Measurements from ENCODE around the gene ABCC1.

ABCC1 gene

GRCh38 chr16:15946257-15947044 is 3.0 kb upstream of the ABCC1 start:
- TF ChIP-seq EZH2phosphoT487 (conservative IDR thresholded peaks at IDR 0.05; ENCODE audit: low read length) (no peak), CTCF (IDR thresholded peaks at IDR 0.05; ENCODE audit: insufficient read depth, low read length, poor library complexity, severe bottlenecking) (no peak)
- Histone ChIP-seq H3K4me2 (ENCODE audit: low read depth, low read length, poor library complexity, severe bottlenecking) (no peak overlapping the region), H3K4me3 (ENCODE audit: insufficient read depth, low read length, poor library complexity, severe bottlenecking) (no peak overlapping the region), H3K9me3 (ENCODE audit: insufficient read depth, low read length) (no peaks in the 10 kb centered on the region), H3K9me2 (replicated peaks; ENCODE audit: insufficient read depth, low read length) (no peaks in the 10 kb centered on the region), H4K20me1 (ENCODE audit: low read depth, low read length) (no peaks in the 10 kb centered on the region), H3K27ac (ENCODE audit: low read depth, low read length) (no peak overlapping the region), H2AFZ (ENCODE audit: low read depth, low read length, severe bottlenecking) (no peak overlapping the region), H3K79me2 (ENCODE audit: insufficient read depth, low read length) (peaks cover 18% of the 10 kb centered on the region), H3K27me3 (ENCODE audit: low read length) (no peaks in the 10 kb centered on the region), H3K9ac (ENCODE audit: low read length) (no peak overlapping the region), H3F3A (ENCODE audit: insufficient read depth) (no peaks in the 10 kb centered on the region; the same call in 1 of the 2 replicates), H3K36me3 (ENCODE audit: low read length) (no peaks in the 10 kb centered on the region)

- Histone ChIP-seq H3K4me2 (ENCODE audit: low read depth, low read length, poor library complexity, severe bottlenecking) (no peak overlapping the region), H3K9me3 (ENCODE audit: insufficient read depth, low read length) (no peaks in the 10 kb centered on the region), H3F3A (ENCODE audit: insufficient read depth) (no peaks in the 10 kb centered on the region; the same call in 1 of the 2 replicates), H3K79me2 (ENCODE audit: insufficient read depth, low read length) (peaks cover 34% of the 10 kb centered on the region), H4K20me1 (ENCODE audit: low read depth, low read length) (no peaks in the 10 kb centered on the region; the same call in 1 of the 2 replicates), H3K36me3 (ENCODE audit: low read length) (no peaks in the 10 kb centered on the region), H2AFZ (ENCODE audit: low read depth, low read length, severe bottlenecking) (no peak overlapping the region), H3K27me3 (ENCODE audit: low read length) (no peaks in the 10 kb centered on the region), H3K4me3 (ENCODE audit: insufficient read depth, low read length, poor library complexity, severe bottlenecking) (no peak overlapping the region), H3K9me2 (replicated peaks; ENCODE audit: insufficient read depth, low read length) (no peaks in the 10 kb centered on the region), H3K27ac (ENCODE audit: low read depth, low read length) (no peak overlapping the region), H3K9ac (ENCODE audit: low read length) (no peak overlapping the region)
- TF ChIP-seq EZH2phosphoT487 (conservative IDR thresholded peaks at IDR 0.05; ENCODE audit: low read length) (no peak), CTCF (IDR thresholded peaks at IDR 0.05; ENCODE audit: insufficient read depth, low read length, poor library complexity, severe bottlenecking) (no peak)
Observed at GRCh38 chr16:15947983-15948509, 1.4 kb upstream of the ABCC1 start.

DNA sequence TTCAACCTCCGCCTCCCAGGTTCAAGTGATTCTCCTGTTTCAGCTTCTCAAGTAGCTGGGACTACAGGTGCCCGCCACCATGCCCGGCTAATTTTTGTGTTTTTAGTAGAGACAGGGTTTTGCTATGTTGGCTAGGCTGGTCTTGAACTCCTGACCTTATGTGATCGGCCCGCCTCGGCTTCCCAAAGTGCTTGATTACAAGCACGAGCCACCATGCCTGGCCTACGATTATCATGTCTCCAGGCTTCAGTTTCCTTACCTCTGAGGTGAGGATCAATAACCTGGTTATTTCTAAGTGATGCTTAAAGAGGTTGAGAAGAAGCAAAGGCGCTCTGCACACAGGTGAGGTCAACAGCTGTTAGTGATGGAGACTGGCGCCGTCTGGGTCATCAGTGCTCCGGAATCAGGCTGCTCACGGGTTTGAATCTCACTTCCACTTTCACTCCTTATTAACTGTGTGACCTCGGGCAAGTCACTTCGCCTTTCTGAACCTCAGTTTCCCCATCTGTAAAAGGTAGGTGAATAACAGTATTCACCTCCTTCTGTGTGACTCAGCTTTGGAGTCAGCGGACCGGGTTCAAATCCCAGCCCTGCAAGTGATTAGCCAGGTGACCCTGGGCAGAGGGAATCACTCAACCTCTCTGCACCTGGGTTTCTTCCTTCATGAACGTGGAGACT is 745 bp upstream of the ABCC1 start:
- Histone ChIP-seq H2AFZ (ENCODE audit: low read depth, low read length, severe bottlenecking) (peak overlapping the region; percentile 92), H4K20me1 (ENCODE audit: low read depth, low read length) (no peaks in the 10 kb centered on the region; the same call in 1 of the 2 replicates), H3K9me3 (ENCODE audit: insufficient read depth, low read length) (no peaks in the 10 kb centered on the region), H3K27me3 (ENCODE audit: low read length) (no peaks in the 10 kb centered on the region), H3K27ac (ENCODE audit: low read depth, low read length) (peak overlapping the region; percentile 41), H3K4me3 (ENCODE audit: insufficient read depth, low read length, poor library complexity, severe bottlenecking) (peak overlapping the region; percentile 70), H3K9me2 (replicated peaks; ENCODE audit: insufficient read depth, low read length) (no peaks in the 10 kb centered on the region), H3K9ac (ENCODE audit: low read length) (peak overlapping the region; percentile 63), H3K79me2 (ENCODE audit: insufficient read depth, low read length) (peaks cover 40% of the 10 kb centered on the region), H3F3A (ENCODE audit: insufficient read depth) (no peaks in the 10 kb centered on the region; the same call in 1 of the 2 replicates), H3K4me2 (ENCODE audit: low read depth, low read length, poor library complexity, severe bottlenecking) (peak overlapping the region; percentile 74), H3K36me3 (ENCODE audit: low read length) (no peaks in the 10 kb centered on the region)
- TF ChIP-seq EZH2phosphoT487 (conservative IDR thresholded peaks at IDR 0.05; ENCODE audit: low read length) = no peak
- TF ChIP-seq CTCF (IDR thresholded peaks at IDR 0.05; ENCODE audit: insufficient read depth, low read length, poor library complexity, severe bottlenecking) = no peak

All from SU-DHL-6 (cell line).